Spleen (tissue), 11 donors: ENCODE data around the gene KCND3. TPM values are rescaled to one million over a fixed set of nuclear protein-coding genes. Genes with fewer than 3 reads are reported as not detected.

Source experiments
- DNase-seq: peaks from one replicate; pipeline ENCODE4 v3.0.0-alpha.2; 2020
- H3K27ac ChIP-seq, 8 donors: fragments of 200-600 bp; sonication (generic) in 7 of 8; 1 replicate in 4 of 8; 2 replicates in 4 of 8; pipeline versions ENCODE4 v1.5.0 to v1.8.0; 2016 to 2021; ENCODE audit warnings: inconsistent platforms in 4 of 8, mild to moderate bottlenecking in 4 of 8, moderate library complexity in 1 of 8
- H3K27me3 ChIP-seq, 7 donors: fragments of 200-600 bp; sonication (generic) in 6 of 7; replicated peaks in 1 of 7; 1 replicate in 4 of 7; 2 replicates in 3 of 7; pipeline versions ENCODE4 v1.5.0 to v1.8.0; 2016 to 2021; ENCODE audit warnings: inconsistent platforms in 3 of 7, mild to moderate bottlenecking in 1 of 7
- H3K36me3 ChIP-seq, 6 donors: fragments of 200-600 bp; sonication (generic) in 5 of 6; 1 replicate in 4 of 6; 2 replicates in 2 of 6; pipeline versions ENCODE4 v1.5.0 to v1.8.0; 2016 to 2021; ENCODE audit warnings: inconsistent platforms in 2 of 6
- H3K4me1 ChIP-seq, 6 donors: fragments of 200-600 bp; sonication (generic) in 5 of 6; 1 replicate in 3 of 6; 2 replicates in 3 of 6; pipeline versions ENCODE4 v1.5.0 to v1.8.0; 2016 to 2021; ENCODE audit warnings: inconsistent platforms in 3 of 6
- H3K4me3 ChIP-seq, 8 donors: fragments of 200-600 bp; sonication (generic) in 7 of 8; 1 replicate in 4 of 8; 2 replicates in 4 of 8; pipeline versions ENCODE4 v1.5.0 to v1.8.0; 2016 to 2021; ENCODE audit warnings: inconsistent platforms in 4 of 8, mild to moderate bottlenecking in 4 of 8, moderate library complexity in 2 of 8
- H3K9me3 ChIP-seq, 8 donors: fragments of 200-600 bp; sonication (generic) in 7 of 8; 1 replicate in 4 of 8; 2 replicates in 4 of 8; pipeline versions ENCODE4 v1.5.0 to v1.8.0; 2016 to 2021; ENCODE audit warnings: inconsistent platforms in 4 of 8
- POLR2A ChIP-seq, 3 donors: fragments of 450-650 bp; IDR thresholded peaks; one replicate each; pipeline ENCODE4 v1.5.1; 2017; ENCODE audit warnings: antibody characterized with exemption in 3 of 3, mild to moderate bottlenecking in 1 of 3
- POLR2AphosphoS5 ChIP-seq, 3 donors: sonication (generic); formaldehyde crosslinking; IDR thresholded peaks; one replicate each; pipeline ENCODE4 v1.5.1; 2017; ENCODE audit warnings: antibody characterized with exemption in 3 of 3
- WGBS, 5 donors: extraction: QIAGEN DNeasy Blood & Tissue Kit in 3 of 5; methylation state at CpG; one replicate each; pipeline versions ENCODE4 v1.1.5 to v1.1.7; 2013 to 2018; 5-methylcytosine and 5-hydroxymethylcytosine counted together
- intact Hi-C: fragments of 100-400 bp; cut with DNase I; formaldehyde crosslinking; loops from one replicate; pipeline ENCODE4 v1.15.0; 2023; ENCODE audit warnings: low total_unique reads
- polyA plus RNA-seq, 3 donors: library from polyadenylated mRNA; stranded (reverse); fragments of 200-250 nt; gene quantifications; one replicate each; pipeline ENCODE4 v1.2.1, GENCODE V29; 2013
- total RNA-seq, 7 donors: library from RNA; depleted of rRNA in 3 of 7; stranded (reverse); fragments of >200 nt in 3 of 7; fragmentation: NEBNext Ultra II Directional in 4 of 7; extraction: Animal tissue kit (Norgen Biotek cat#: 25700) in 4 of 7; gene quantifications; one replicate each; pipeline versions ENCODE4 v1.1.0 to v1.2.1, GENCODE V29; 2016 to 2021
- TF ChIP-seq, protein P1 (sequence below), 11 experiments: fragments of 200-600 bp in 7 of 11; fragments of 450-650 bp in 4 of 11; sonication (generic) in 4 of 11; IDR thresholded peaks in 8 of 11; conservative IDR thresholded peaks in 3 of 11; 1 replicate in 7 of 11; 2 replicates in 4 of 11; pipeline versions ENCODE4 v1.4.0 to v1.8.0; 2016 to 2021; ENCODE audit warnings: antibody characterized with exemption in 11 of 11, inconsistent platforms in 4 of 11, mild to moderate bottlenecking in 1 of 11
- donor health status: healthy with polysubstance abuse.
- donor health status: DM: no; HTN: no; CAD: no; lungs with moderate emphysema.
- donor health status: DM: no; HTN: no; CAD: no.
- donor health status: Bipolar disorder and iron deficiency.
- donor health status: healthy.
- donor health status: DM: no; HTN: no; CAD: no.
- donor health status: DM: yes; HTN: yes; CAD: no.

The KCND3 gene
- total and polyA plus RNA-seq, 10 donors, result 0.67 to 14.2 (median 8.6) TPM

DNA sequence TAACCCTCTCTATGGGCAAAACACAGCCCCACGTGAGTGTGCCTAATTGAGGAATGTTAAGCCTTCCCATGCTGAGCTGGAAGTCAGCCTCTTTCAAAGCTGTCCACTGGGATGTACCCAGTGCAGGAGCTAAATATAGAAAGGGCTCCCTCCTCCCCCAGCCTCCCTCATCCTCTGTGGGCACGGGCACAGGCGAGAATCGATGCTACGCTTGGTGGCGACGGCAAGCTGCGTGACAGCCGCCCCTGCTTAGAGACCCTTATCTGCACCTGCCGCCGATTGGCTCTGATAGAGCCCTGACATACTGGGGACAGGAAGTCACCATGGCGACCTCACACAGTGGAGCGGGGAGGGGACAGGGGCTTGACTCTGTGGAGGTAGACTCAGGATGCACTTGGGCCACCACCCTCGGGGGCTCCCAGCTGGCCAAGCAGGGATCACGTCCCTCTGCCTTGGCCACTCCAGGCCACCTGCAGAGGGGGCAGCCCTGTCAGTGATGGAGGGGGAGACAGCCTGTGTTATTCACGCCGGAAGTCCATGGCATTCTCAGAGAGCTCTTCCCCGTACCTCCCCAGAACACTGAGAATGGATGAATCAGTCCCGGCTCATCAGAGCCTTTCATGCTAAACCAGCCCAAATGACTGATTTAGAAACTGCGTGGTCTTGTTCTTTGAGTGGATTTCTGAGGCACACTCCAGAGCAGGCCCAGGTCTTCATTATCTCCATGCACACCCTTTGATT, 84.8 kb downstream of the KCND3 start:
- TF ChIP-seq, protein P1, sequence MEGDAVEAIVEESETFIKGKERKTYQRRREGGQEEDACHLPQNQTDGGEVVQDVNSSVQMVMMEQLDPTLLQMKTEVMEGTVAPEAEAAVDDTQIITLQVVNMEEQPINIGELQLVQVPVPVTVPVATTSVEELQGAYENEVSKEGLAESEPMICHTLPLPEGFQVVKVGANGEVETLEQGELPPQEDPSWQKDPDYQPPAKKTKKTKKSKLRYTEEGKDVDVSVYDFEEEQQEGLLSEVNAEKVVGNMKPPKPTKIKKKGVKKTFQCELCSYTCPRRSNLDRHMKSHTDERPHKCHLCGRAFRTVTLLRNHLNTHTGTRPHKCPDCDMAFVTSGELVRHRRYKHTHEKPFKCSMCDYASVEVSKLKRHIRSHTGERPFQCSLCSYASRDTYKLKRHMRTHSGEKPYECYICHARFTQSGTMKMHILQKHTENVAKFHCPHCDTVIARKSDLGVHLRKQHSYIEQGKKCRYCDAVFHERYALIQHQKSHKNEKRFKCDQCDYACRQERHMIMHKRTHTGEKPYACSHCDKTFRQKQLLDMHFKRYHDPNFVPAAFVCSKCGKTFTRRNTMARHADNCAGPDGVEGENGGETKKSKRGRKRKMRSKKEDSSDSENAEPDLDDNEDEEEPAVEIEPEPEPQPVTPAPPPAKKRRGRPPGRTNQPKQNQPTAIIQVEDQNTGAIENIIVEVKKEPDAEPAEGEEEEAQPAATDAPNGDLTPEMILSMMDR (IDR thresholded peaks at IDR 0.05 in 8 of 11, conservative IDR thresholded peaks at IDR 0.05 in 3 of 11), result no peak
- TF ChIP-seq POLR2AphosphoS5 (IDR thresholded peaks at IDR 0.05) (no peak), POLR2A (IDR thresholded peaks at IDR 0.05) (no peak)
- DNase-seq, result no peak
- WGBS, 5 donors, result 50 to 58% (median 54%) methylated on average over 13 to 20 of the region's 20 CpGs
- Histone ChIP-seq H3K27me3 (peaks cover 0 to 13% (median 0%) of the 10 kb centered on the region in 7 donors), H3K4me1 (no peaks in the 10 kb centered on the region), H3K4me3 (no peak overlapping the region), H3K36me3 (no peaks in the 10 kb centered on the region), H3K9me3 (no peaks in the 10 kb centered on the region), H3K27ac (no peak overlapping the region)
- intact Hi-C loops, result no loop called here

DNA sequence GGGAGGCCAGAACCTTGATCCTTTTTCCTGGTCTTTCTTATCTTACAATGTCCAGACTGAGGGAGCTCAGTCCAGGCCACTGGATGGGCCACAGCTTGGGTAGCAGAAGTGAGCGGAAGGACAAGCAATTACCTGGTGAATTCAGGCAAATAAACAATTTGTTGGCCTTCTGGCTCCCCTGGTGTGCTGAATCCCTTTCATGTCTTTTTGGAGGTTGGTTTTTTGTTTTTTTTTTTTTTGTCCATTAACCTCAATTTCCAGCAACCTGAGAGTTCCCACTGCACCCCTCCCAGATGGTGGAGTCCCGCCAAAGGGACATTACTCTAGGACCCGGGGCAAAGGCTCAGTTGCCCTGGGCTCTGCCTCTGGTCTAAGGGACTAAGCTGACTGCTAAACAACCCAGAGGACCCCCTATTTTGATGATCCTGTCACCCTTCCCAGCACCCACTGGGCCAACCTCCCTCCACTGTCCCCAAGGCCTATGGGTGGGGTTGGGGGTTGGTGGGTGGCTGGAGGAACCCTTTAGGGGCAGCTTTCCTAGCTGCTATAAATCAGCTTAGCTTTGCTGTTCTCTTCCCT, 85.5 kb downstream of the KCND3 start:
- no peak overlapping the region for H3K4me3 ChIP-seq
- H3K4me1 ChIP-seq, result no peaks in the 10 kb centered on the region
- TF ChIP-seq POLR2A (IDR thresholded peaks at IDR 0.05), result no peak
- peaks cover 0 to 12% (median 0%) of the 10 kb centered on the region in 7 donors for H3K27me3 ChIP-seq
- no peak for DNase-seq
- no peaks in the 10 kb centered on the region for H3K9me3 ChIP-seq
- no peak overlapping the region for H3K27ac ChIP-seq
- 90 to 94% (median 92%) methylated on average over 3 of the region's 3 CpGs for whole genome bisulfite sequencing, 5 donors
- no peaks in the 10 kb centered on the region for H3K36me3 ChIP-seq
- intact Hi-C loops, result no loop called here

DNA sequence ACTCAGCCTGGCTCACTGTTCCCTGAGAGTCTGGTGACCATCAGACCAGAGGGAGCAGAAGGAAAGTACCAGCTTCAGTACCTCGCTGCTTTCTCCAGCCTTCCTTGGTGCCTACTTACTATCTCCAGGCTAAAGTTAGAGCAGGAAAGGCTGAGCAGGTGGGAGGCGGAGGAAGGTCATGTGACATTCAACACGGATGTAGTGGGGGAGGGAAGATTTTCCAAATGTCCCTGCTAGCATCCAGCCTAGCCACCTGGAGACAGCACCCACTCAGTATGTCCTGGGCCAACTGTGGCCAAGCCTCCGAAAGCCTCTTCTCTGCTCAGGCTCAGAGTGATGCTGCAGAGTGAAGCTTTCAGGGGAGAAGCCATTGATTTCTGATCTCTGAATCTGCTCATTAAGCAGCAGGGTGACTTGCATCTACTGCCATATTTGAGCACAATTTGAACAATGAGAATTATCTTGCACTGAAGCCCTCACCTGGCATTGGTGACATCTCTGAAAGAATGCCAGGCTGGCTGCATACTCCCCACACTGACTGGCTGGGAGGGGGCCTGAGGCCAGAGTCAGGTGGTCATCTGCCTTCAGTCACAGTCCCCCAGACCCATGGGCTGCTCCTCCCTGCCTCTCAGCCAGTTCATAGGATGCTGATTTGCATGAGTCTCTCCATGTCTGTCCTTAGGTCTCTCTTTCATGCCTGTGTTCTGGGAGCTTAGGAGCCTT, 86.2 kb downstream of the KCND3 start:
- Histone ChIP-seq H3K27me3 (peaks cover 0 to 14% (median 0%) of the 10 kb centered on the region in 7 donors), H3K27ac (no peak overlapping the region), H3K36me3 (no peaks in the 10 kb centered on the region), H3K9me3 (no peaks in the 10 kb centered on the region), H3K4me1 (no peaks in the 10 kb centered on the region), H3K4me3 (no peak overlapping the region)
- intact Hi-C loops, result no loop called here
- 69 to 82% (median 76%) methylated on average over 4 of the region's 4 CpGs for WGBS, 5 donors
- DNase-seq, result no peak
- TF ChIP-seq, protein P1 (IDR thresholded peaks at IDR 0.05 in 8 of 11, conservative IDR thresholded peaks at IDR 0.05 in 3 of 11), result no peak
- TF ChIP-seq POLR2A (IDR thresholded peaks at IDR 0.05), result no peak
- TF ChIP-seq POLR2AphosphoS5 (IDR thresholded peaks at IDR 0.05), result no peak

DNA sequence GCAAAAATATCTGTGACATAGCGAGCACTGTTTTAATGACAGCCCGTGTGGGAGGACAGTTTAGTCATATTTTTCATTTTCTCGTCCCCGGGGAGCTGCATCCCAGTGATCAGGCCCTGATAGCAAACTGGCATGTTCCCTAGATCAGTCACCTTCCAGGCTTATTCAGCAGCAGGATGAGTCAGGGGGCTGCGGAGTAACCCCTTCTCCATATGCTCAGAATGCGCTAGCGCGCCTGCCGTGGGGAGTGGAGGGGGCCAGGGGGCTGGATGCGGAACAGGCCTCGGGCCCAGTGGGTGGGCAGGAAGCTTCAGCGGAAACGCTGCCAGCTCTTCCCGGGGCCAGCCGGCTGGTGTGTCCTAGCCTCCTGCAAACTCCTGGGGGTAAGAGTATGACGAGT, 94.0 kb downstream of the KCND3 start:
- Histone ChIP-seq H3K27me3 (peaks cover 0 to 36% (median 0%) of the 10 kb centered on the region in 7 donors), H3K9me3 (no peaks in the 10 kb centered on the region), H3K36me3 (no peaks in the 10 kb centered on the region), H3K27ac (peak overlapping the region in 4 of 8 donors; percentile 11 to 33 (median 23)), H3K4me3 (no peak overlapping the region), H3K4me1 (peaks cover 0 to 11% (median 0%) of the 10 kb centered on the region in 6 donors)
- intact Hi-C loops, result no loop called here
- no peak for DNase-seq
- TF ChIP-seq POLR2A (IDR thresholded peaks at IDR 0.05), result no peak
- TF ChIP-seq, protein P1 (IDR thresholded peaks at IDR 0.05 in 8 of 11, conservative IDR thresholded peaks at IDR 0.05 in 3 of 11), result no peak
- TF ChIP-seq POLR2AphosphoS5 (IDR thresholded peaks at IDR 0.05), result peak in 1 of 3 donors; percentile 27
- 29 to 48% (median 33%) methylated on average over 13 to 16 of the region's 16 CpGs for whole genome bisulfite sequencing, 5 donors
